DMS153 treated with DMSO at 0.1 percent for 48 hours (cell line): Measurements from ENCODE around the gene EPHA8.

Experiments
- DNase-seq: peaks from one replicate; lab custom pipeline; 2025; ENCODE audit not compliant: unreplicated experiment; lab: John Stamatoyannopoulos, UW

The EPHA8 gene

DNA sequence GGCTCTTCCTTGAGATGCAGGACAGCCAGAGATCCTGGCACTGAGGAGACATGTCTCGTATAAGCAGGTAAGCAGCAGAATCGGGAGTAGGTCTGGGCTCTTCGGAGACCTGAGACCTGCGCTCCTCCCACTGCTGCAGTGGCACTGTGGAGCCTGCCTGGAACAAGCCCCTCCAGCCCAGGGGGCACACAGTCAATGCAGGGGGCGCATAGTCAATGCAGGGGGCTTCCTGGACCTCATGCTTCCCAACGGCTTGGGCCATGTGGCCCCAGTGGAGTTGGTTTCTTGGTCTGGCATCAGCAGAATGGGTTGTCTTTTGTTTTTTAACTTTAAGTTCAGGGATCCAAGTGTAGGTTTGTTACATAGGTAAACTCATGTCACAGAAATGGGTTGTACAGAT lies 27.9 kb upstream of the EPHA8 start:
- no peak for DNase-seq

DNA sequence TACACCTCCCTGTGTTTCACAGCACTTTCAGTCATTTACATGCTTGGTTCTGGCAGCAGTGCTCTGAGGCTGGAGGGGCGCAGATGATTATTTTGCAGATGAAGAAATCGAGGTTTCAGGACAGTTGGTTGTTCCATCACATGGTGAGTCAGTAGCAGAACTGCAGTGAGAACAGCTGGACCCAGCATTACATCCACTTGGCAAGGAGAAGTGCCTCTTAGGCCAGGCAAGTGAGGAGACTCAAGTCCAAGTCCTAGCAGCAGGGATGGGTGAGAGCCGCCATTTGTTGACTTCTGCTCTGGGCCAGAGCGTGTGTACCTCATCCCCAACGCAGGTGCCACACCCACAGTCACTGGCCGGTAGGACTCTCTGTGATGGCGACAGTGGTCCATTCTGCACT lies 26.8 kb upstream of the EPHA8 start:
- no peak for DNase-seq

DNA sequence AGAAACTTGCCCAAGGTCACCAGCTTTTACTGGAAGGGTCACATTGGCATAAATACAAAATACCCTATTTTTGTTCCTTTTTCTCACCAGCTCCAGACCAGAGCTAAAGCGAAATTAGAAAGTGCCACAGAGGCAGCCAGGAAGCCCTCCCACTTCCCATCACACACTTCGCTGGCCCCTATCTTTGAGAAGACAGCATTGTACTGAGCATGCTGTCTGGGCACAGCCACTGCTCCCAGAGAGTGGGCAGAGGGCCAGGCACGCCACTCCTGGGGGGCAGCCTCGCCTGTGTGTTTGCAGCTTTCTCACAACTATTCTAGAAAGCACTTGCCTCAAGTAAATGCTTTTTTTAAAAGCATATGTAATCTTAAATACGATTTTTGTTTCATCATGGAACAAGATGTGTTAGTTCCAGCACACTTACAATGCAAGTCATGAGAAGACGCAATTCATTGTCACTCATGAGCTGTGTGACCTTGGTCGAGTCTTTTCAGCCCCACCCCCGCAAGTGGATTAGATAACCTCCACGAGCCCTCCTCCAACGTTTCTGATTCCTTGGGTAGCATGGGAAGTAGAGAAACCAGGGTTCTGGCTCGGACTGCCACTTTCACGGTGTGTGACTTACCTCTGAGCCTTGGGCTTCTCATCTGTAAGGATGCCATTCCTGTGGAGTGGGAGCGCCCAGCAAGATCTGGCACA lies 25.7 kb upstream of the EPHA8 start:
- DNase-seq = no peak

DNA sequence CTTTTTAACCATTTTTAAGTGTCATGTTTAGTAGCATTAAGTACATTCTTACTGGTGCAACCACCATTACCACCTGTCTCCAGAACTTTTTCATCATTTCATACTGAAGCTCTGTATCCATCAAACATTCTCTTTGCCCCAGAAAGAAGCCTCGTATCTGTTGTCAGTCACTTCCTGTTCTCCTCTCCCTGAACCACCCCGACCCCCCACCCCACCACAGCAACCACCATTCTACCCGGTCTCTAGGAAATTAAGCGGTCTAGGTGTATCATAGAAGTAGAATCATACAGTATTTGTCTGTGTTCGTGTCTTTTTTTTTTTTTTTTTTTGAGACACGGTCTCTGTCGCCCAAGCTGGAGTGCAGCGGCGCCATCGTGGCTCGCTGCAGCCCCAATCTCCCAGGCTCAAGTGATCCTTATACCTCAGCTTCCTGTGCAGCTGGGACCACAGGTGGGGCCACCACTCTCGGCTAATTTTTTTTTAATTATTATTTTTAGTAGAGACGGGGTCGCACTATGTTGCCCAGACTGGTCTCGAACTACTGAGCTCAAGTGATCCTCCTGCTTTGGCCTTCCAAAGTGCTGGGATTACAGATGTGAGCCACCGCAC lies 23.7 kb upstream of the EPHA8 start:
- DNase-seq = no peak

DNA sequence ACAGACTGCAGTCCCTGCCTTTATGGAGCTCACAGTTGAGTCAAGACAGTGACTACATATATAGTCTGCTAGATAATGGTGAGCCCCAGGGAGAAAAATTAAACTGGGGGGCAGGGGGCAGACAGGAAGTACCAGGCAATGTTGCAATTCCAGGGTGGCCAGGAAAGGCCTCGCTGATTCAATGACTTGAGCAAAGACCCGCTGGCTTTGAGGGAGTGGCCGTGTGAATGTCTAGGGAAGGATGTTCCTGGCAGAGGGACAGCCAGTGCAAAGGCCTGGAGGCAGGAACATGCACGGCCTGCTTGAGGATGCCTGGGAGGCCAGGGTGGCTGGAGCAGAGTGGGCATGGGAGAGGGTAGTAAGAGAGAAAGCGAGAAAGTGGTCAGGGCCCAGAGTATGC lies 23.0 kb upstream of the EPHA8 start:
- DNase-seq = no peak

DNA sequence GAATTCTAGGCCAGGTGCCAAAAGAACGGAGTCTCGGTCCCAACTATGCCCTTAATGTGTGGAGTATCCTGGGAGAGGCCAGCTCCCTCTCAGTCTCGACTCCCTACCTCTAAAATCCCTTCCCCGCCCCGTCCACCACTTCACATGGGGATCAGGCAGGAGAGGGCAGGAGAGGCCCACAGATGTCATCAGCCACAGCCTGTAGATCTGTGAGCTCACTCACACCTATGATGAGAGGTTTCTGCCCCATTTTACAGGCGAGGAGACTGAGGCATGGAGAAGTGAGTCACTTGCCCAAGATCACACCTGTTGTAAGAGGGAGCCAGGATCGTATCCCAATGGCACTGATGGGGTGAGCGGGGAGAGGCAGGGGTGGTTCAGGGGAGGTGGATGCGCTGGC lies 20.4 kb upstream of the EPHA8 start:
- DNase-seq = no peak

DNA sequence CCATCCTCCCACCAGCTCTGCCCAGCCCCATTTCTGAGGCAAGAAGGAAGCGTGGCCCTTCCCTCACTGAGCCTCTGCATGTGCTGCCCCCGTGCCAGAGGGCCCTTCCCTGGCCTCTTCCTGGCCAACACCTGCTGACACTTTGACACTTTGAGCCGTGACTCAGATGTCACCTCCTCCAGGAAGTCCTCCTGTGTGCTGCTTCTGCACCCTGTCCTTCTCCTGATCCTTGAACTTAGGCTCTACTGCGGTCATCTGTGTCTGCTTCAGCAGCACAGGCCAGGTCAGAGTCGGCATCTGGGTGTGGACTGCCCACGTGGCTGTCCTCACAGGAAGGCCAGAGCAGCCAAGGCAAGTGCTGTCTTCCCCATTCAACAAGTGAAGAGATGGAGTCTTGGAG lies 19.6 kb upstream of the EPHA8 start:
- no peak for DNase-seq

DNA sequence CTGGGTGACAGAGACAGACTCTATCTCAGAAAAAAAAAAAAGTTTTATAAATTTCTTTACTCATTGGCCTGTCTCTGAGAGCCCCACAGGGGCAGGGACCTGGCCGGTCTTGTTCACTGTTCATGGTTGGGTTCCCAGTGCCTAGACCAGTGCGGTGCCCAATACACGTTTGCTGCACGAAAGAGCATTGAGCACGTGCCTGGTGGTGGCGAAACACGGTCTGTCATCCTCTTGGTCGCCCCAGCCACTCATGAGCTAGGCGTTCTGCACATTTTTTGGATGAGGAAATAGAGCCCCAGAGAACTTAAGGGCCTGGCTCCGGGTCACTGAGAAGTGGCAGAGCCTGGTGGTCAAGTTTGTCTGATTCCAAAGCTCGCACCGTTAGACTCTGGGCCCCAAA lies 18.7 kb upstream of the EPHA8 start:
- DNase-seq = no peak

DNA sequence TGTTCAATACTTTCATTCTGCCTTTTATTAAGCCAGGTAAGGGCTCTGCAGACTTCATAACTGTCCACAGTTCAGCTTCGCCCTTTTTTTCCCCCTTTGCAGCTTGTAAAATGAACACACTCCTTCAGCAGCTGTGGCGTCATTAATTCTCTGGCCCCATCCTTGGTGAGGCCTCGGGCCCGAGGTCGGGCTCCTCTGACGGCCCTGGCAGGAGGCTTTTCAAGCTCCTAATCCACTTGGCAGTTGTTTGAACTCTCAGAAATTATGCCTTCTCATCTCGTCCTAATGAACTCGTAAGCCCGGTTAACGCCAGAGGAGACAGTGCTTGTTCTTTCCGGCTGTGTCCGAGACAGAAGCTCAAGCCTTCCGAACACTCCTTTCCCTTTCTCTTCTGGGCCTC lies 18.1 kb upstream of the EPHA8 start:
- no peak for DNase-seq

DNA sequence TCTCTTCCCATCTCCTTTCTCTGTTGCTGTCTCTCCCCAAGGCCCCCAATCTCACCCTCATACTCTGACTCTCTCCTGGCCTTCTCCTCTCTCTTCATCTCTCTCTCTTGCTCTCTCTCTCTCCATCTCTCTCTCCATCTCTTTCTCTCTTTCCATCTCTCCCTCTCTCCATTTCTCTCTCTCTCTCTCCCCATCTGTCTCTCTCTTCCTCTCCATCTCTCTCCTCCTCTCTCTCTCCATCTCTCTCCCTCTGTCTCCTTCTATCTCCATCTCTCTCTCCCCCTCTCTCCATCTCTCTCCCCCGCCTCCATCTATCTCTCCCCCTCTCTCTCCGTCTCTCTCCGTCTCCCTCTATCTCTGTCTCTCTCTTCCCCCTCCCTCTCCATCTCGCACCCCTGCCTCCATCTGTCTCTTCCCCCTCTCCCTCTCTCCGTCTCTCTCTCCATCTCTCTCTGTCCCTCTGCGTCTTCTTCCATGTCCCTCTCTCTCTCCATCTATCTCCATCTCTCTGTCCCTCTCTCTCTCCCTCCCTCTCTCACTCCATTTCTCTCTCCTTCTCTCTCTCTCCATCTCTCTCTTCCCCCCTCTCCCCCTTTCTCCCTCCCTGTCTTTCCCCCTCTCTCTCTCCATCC lies 16.0 kb upstream of the EPHA8 start:
- no peak for DNase-seq

DNA sequence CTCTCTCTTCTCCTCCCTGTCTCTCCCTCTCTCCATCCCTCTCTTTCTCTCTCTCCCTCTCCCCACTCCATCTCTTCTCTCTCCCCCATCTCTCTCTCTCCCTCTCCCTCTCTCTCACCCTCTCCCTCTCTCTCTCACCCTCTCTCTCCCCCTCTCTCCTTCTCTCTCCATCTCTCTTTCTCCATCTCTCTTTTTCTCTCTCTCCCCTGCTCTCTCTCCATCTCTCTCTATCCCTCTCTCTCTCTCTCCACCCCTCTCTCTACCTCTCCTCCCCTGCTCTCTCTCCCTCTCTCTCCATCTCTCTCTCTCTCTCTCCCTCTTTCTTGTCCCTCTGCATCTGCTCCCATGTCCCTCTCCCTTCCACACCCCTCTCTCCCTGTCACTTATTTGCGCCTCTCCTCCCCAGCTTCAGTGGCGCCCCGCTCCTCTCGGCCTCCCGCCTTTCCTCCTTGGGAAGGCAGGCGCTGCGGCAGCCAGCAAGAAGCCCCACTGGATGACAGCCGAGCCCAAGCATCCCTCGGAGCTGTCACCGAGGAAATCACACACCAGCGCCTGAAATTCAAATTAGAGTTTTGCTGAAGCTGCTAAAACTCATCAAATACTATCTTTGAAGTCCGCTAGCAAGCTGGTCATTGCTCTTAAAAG lies 15.3 kb upstream of the EPHA8 start:
- no peak for DNase-seq

DNA sequence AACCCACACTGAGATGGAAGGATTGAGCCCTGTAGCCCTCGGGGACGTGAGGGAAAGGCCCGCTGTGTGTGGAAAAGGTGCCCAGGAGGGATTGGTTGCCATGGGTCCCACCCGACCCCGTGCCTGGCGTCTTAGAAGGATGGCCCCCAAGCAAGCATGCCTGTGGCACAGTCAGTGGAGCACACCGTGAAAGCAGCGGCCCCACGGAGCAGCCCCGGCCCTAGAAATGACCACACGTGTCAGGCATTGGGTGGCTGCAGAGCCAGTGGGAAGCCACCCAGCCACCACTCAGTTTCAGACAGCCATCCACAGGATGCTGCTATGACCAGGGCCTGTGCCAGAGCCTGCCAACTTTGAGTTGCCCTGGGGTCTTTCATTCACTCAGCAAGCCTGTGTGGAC lies 13.3 kb upstream of the EPHA8 start:
- no peak for DNase-seq

DNA sequence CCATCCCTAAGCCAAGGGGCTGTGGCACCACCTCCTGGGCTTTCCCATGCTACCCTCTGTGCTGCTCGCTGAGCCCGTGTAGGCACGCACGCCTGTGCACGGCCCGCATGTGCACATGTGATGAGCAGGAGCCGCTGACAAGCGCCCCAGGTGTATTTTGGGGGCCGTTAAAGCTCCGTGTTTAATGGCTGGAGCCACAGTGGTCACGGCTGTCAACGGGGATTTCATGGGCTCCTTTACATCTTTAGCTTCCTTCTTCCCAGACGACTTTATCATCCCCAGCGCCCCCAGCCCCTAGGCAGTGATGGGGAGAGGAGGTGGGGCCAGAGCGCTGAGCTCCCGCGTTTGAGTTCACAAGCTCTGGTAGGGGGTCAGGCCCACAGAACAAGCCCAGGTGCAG lies 11.7 kb upstream of the EPHA8 start:
- DNase-seq = no peak

DNA sequence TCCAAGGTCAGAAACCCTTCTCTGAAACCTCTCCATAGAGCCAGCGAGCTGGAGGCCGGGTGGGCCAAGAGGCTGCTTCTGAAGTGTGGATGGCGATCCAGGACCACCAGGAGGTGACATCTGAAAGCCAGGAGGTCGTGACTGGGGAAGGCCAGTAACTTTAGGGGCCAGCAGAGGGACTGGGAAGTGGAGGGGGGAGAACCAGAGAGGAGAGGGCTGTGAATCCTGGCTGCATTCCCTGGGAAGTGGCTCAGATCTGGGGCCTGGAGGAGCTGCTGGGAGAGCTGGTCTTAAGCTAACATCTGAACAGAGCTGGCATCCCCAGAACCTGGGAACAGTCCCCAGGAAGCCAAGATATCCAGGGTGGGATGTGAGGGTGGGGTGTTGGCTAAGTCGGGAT lies 11.3 kb upstream of the EPHA8 start:
- no peak for DNase-seq

DNA sequence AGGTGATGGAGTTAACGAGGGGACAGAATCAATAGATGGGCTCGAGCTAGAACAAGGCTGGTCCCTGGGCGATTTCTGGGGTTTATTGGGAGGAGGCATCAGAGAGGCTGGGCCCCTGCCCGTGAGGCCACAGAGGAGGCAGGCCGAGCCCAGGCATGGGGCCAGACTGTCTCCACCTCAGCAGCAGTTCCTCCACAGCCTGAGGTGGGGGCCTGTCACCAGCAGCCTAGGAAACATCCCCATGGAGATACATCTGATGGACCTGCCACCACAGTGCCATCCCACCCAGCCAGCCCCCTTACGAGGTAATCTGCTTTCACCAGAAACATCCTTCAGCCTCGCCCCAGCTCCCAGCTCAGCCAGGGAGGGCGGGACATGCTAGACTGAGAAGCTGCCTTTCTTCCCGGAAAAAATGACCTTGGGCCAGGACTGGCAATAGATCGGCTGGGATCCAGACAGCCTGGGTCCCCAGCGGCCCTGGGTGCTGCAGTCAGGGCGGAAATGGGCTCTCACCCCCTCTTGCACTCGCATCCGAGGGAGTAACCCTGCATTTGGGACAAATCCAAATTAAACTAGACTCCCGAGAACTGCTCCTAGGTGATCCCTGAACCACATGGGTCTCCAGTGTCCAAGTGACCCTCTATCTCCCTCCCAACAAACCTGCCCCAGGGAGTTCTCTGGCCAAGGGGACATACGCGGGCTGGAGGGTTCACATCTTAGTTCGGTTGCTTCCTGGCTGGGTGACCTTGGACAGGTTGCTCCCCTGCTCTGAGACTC lies 10.0 kb upstream of the EPHA8 start:
- DNase-seq = no peak

DNA sequence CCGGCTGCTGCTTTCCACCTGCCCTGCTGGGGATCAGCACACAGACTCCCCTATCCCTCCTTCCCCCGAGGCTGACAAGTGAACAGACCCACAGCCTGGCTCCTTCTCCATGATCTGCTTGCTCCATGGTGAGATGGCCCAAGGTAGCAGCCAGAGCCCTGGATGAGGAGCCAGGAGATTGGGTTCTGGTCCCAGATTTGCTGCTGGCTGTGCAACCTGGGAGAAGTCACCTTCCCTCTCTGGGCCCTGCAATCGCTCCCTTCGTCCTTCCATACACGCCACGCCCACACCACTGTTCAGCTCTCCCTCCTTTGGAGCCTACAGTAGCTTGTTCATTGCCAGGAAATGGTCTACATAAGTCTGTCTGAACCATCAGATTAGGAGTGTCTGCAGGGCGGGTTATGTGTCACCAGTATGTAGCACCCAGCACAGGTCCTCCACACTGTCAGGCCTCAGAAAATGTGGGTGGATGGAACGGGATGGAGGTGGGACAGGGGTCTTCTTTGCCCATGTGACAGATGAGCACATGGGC lies 9.2 kb upstream of the EPHA8 start:
- DNase-seq = no peak

DNA sequence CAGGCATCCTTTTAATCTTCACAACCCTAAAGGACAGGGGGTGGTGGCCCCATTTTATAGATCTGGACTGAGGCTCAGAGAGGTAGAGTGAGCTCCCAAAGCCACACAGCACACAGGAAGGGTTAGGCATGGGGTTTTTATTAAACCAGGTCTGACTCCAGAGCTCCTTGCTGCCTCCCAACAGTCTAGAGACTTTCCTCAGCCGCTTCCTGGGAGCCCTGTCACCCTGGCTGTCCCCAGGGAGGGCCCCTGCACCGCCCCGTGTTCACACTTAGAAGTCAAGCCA lies 8.0 kb upstream of the EPHA8 start:
- no peak for DNase-seq

DNA sequence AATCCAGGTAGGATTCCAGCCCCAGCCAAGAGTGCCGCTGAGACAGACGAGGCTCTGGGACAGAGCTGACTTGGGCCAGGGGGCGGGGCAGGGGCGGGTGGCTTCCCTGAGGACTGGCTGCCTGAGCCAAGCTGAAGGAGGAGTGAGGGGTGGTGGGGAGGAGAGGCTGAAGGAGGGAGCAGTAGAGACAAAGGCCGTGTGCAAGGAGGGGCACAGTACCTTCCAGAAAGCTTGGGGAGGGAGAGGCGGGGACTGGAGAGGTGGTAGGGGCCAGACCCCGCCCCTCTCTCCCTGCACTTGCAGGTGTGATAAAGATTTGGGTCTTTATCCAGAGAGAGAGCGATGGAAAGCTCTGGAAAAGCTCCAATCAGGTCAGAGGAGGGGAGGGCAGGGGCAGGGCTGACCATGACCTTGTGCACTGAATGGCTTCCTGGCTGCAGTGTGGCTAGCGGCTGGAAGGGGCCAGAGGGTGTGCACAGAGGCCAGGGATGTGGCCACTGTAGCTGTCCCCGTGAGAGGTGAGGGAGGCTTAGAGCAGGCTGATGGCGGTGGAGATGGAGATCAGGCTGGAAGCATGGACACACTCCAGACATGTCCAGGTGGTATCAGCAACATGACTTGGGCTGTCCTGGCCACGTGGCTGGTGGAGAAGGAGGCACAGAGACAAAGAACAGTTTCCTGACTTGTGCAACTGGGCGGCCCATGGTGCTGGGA lies 6.7 kb upstream of the EPHA8 start:
- no peak for DNase-seq

DNA sequence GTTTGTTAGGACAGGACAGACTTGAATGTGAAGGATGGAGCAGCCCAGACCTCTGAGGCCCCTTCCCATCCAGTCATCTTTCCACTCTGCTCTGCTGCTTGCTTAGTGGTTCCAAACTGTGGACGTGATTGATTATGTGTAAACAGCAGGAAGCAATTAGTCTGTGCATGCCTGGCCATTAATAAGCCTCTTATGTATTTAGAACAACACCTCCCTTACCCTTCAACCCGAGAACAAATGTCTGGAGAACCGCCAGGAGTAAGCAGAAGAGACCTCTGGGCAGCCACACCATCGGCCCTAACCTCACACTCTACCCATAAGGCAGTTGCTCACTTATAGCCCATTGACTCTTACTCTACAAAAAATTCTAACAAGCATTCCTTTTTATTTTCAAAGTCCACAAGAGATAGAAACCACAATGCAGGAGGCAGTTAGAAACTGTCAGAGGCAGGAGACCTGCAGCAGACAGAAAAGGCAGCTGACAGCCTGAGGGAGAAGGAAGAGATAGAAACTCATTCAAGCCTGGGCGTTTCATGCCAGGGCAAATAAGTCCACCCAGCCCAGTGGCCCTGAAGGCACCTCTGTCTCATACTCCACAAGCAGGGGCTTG lies 5.8 kb upstream of the EPHA8 start:
- DNase-seq = peak; percentile 45
